GM19467 (cell line): ENCODE data around the gene TCF7.

Experiments used
- ATAC-seq: cut with Tn5 transposase; IDR thresholded peaks from one replicate; pipeline ENCODE4 v1.9.1; 2021; ENCODE audit warnings: mild to moderate bottlenecking, moderate library complexity; ENCODE audit not compliant: unreplicated experiment

Gene TCF7

DNA sequence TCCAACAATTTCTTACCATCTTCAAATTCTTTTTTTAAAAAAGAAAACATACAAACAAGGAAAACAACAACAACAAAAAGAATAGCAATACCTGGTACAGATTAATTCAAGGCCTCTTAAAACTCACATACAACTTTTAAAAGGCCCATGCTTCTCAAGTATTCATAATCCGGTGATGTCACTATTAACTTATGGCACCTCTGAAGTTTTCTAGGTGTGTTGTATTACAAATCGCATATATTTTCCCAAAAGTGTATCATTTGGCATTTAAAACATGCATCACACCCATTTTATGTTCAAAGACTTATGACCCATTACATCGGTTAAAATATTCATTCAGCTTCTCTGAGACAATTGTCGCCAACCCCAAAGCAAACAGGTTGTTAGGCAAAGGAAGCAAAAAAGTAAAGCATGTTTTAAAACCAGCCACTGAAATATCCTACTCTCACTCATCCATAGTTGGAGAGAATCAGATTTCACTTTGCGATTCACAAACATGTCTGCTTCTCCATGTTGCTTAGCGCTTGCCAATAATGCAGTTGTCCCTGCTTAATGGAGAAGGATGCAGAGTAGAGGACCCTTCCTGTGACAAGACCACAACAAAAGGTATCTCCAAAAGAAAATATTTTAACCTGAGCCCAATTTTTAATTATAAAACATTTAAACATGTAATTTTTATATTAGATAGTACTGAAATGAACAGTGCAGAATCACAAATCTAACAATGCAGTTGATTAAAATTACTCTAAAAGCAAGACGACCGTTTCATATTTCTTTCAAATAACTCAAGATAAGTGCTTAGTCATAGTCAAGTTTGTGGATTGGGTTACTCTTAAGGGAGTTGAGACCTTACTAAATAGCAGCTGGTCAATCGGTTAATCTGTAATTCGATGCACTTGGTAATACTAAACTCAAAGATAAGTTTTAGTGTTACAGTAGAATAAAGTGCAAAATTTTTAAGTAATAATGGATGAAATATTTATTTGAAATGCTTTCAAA, 60.7 kb downstream of the TCF7 start:
- ATAC-seq: no peak

DNA sequence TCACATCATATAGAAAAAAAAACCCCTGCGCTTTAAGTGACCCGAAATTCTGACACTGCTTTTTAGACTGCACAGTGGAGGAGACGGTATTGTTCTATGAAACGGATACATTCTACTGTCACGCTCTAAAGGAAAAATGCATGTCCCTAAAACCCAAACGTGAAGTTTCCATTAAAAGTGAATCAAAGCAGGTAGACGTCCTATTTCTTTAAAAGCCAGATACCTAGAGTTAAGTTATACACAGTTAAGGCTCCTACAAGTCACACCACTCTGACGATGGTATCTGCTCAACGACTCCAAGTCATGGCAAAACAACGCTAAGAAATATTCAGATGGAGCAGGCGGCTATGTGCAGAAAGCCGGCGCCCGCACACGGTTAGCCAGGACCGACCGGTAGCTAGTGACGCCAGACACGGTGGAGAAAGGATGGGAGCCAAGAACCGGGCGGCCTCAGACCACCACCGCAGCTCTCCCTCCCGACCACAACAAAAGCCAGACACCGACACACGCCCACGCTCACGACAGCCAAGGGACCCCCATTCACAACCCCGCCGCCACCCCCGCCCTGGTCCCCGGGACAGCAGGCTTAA, 61.5 kb downstream of the TCF7 start:
- peak; percentile 9 for ATAC-seq

DNA sequence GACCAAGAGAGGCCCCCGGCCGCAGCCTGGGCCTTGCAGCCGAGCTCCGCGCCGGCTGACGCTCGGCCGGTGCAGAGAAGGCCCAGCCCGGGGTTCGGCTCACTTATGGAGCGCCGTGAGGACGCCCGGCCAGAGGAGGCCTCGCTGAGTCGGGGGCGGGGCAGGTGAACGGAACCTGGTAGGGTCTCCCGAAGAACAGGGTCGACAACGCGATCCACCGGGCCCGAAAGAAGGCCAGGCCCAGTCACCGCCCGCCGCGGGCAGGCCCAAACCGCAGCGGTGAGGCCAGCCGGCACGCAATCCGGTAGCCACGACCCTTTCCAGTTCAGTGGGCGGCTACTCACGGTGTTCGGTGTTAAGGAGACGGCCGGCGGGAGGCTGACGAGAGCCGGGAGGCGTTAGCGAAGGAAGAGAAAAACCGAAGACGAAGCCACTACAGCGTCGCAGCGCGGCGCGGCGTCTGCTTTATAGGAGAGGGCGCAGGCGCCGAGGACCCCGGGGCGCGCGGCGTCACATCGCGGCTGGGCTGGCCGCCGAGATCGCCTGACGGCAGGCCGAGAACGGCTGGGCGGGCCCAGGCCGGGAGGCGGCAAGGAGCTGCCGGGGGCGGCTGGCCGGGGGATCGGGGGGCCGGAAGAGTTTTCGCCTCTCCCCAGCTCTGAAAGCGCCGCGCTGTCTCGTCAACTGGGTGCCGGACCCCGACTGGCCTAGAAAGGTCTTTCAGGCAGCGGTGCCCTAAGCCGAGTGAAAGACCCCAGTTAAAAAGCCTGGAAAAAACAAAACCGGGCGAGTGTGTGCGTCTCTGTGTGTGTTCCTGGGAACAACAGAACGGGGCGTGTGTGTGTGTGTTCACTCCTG, 62.3 kb downstream of the TCF7 start, which contains the start of gene SKP1:
TSS of gene SKP1 (minus strand) at position 440 of the 858 bp plus-strand sequence. CDS start 2,928 bp downstream, outside the sequence.
- ATAC-seq: peak; percentile 76

DNA sequence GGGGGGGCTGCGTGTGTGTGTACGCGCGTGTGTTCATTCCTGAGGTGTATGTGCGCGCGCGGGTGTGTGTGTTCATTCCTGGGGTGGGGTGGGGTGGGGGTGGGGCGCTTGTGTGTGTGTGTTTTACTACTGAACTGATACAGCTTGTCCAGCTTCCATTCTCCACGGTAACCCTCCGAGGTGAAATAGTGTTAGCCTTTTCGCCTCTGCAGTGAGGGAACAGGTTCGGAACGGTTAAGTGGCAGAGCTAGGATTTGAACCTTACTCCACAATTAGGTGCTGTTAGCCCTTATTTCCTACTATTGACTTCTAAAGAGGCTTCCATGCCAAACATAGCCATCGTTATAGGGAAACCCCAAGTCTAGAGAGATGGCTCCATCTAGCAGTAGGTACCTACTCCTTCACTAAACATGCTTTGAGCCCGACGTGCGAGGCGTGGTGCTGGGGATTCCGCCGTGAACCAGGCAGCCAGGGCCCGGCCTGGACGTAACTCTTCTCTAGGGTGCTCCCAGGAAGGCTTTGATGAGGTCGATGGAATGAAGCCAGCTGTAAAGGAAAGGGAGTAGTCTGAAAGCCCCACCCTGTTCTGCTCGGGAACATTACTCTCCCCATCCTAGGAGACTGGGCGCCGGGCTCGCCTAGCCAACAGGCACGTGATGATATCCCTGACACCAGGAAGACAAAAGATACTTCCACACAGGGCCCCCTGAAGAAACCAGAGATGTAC, 63.1 kb downstream of the TCF7 start:
- no peak for ATAC-seq

DNA sequence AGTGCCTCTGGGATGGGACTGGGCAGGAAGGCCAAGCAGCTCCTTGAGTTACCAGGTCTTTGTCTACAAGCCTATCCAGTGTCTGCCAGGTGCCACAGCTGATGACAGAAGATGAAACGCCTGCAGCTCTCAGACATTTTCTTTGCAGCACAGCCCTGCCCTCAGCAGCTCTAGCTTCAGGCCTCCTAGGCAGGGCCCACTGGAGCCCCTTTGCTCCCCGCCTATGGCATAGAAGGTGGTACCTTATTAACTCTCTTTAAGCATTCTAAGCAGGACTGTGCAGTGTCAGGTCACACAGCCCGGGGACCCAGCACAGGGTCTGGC, 63.6 kb downstream of the TCF7 start:
- ATAC-seq: no peak

DNA sequence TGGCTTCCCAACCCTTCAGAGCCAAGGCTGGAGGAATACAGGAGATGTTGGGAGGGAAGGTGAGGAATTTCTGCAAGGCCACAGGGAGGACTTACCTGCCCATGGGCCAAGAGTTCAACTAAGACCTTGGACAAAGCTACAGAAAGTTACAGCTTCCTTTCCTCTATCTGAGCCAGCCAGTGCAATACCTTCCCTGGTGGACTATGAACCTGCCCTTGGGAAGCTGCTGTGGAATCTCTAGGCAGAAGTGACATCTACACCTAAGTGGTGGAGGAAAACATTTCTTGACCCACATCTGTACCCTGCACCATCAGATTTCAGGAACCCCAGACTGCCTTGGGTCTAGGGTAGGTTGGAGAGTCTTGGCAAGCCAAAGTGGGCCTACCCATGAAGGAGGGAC, 69.0 kb downstream of the TCF7 start:
- no peak for ATAC-seq

DNA sequence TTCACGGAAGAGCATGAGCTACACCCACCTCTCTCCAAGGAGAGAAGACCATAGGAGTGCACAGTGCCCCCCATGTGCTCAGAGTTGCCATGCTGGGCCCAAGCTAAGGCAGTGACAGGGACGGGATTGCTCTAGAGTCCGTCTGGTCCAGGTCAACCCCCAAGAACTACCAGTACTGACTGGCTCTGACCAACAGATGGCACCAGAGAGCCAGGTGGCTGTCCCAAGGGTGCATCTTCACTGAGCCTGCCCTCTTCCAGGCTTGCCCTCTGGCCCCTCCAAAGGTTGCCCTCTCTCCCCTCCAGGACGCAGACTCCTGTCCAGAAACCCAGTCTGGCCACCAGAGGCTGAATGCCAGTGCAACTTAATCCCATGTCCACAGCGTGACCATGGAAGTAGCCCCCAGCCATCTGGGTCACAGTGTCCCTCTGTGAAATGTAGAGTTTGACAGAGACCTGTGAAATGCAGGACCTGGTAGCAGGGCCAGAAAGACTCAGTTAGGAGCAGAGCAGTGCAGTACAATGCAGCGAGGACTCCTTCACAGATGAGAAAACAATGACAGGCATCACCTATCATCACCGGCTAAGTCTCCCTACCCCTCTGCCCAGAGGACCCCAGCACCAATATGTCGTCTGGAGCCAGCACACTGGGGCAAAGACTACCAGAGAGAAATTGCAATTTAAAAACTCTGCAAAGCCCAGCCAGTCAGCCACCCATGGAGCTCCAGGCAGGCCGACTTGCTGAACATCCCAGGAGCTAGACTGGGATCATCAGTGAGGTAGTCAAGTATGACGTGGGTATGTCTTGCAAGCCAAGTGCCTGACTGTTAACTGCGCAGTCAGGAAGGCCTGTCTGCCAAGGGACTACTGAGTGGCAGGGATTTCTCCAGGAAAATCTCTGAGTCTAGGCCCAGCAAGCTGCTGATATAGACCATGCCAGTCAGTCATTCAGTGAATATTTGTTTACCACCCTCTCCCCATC, 70.0 kb downstream of the TCF7 start:
- ATAC-seq: peak; percentile 89

DNA sequence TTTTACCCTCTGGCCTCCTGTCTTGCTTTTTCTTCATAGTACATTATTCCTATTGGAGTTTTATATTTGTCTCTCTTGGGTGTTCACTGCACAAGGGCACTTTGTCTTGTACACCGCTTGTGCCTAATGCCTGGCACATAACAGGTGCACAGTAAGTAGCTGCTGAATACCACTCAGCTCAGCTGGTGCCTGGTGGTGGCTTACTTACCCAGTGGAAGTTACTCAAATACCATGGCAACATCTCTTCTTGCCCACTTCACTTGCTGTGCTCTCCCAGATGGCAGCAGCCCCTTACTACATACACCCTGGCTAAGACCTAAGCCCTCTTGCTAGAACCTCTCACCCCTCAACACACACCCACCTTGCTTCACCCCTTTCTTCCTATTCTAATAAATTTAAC, 73.6 kb downstream of the TCF7 start:
- no peak for ATAC-seq

DNA sequence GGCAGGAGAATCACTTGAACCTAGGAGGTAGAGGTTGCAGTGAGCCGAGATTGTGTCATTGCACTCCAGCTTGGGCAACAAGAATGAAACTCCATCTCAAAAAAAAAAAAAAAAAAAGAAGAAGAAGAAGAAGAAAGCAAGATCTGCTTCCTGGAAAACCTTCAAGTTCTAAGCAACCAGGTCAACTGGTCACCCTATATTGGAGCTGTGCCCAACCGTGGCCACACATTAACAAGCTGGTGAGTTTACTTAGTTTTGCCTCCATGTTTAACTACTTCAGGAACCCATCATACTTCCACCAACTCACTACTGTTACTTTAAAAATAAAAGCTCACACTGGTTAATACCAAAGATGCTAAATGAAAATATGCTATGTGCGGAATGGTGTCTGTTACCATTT, 74.5 kb downstream of the TCF7 start:
- no peak for ATAC-seq

DNA sequence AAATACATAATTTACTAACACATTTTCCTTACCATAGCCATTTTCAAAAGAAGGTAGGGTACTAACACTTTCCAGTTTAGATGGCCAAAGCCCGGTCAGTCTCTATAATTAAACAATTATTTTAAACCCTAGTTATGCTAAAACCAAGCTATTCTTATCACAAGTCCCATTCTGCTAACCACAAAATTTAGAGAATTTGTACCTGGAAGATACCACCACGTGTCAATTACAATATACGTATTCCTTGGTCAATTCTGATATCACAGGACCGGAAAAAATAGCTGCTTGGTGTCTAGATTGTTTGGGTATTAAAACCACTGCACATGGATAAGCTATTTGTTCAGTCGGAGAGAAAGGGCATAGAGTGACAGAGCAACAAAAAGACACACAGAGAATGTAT, 81.2 kb downstream of the TCF7 start:
- no peak for ATAC-seq
